ENCODE results near the gene ZNF785. TPM values are rescaled to one million over a fixed set of nuclear protein-coding genes. Genes with fewer than 3 reads are reported as not detected.
"Not testable (repeated sequence)": the region's sequence is repeated elsewhere in the genome, so short reads cannot be mapped to it uniquely, and the experiment has no call there.

ZNF785 gene
- 7.3 TPM for total RNA-seq (2013)
- polyA plus RNA-seq = 1 to 10 TPM in 2 of 3 donors, under 1 TPM in 1; 0.67 to 9.0 (median 1.1) TPM
- polyA minus RNA-seq = 5.8 and 7.3 TPM in 2 replicates
- total RNA-seq = 1.7 to 9.9 (median 6.8) reads per million in 11 experiments

DNA sequence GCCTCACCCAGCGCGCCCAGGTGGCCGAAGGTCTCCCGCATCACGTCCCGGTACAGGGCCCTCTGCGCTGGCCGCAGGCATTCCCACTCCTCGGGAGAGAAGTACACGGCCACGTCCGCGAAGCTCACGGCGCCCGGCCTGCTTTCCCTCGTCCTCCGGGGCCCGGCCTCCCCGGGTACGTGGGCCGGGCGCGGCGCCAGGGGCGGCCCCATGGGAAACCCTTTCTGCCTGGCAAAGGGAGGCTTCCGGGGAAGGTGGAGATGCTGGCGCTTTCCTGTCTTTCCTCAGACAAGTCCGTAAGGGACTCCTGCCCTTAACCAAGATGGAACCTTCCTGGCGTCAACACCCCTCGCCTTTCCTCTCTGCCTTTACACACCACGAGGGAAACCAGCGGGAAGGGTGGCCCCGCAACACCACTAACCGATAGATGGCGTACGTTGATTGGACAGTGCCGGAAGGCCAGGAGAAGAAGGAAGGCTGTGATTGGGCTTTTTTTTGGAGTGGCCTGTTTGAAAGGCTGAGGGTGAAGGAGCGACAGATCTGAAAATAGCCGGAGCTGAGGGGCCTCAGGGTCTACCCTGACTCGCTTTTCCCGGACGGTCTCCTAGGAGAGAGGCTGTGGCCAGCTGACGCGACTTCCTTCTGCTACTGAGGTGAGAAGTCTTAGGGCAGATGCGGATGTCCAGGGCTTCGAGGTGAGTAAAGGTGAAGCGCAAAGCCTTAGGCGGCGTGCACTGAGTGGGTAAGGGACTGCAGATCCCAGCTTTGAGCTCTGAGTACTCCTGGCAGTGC lies at the start of gene ZNF785:
Gene ZNF785 (minus strand): TSS at position 298 of the 792 bp plus-strand sequence. CDS start 86 bp downstream, at position 212.
- peak within 1 kb of the TSS; percentile 87 to 92 for H3K4me3 Mint-ChIP-seq
- no peaks in the 10 kb centered on the region for H3K27me3 Mint-ChIP-seq (ENCODE audit: low read depth in 3 of 3)
- Histone ChIP-seq H2AFZ (ENCODE audit: insufficient read depth, low read depth, low read length, poor library complexity, severe bottlenecking) (peak within 1 kb of the TSS; percentile 99), H3K4me1 (ENCODE audit: control insufficient read depth in 1 of 2, insufficient read depth in 2 of 2, low read length in 2 of 2) (peaks cover 14 to 18% of the 10 kb centered on the region in 2 donors), H3K27me3 (ENCODE audit: control insufficient read depth in 2 of 2, insufficient read depth in 2 of 2, low read length in 2 of 2) (no peaks in the 10 kb centered on the region), H3K4me3 (replicated peaks in 1 of 3; ENCODE audit: low read depth in 2 of 3, low read length in 3 of 3) (peak within 1 kb of the TSS; percentile 58 to 86 (median 59)), H3K9ac (ENCODE audit: insufficient read depth, low read length, poor library complexity, severe bottlenecking) (peak within 1 kb of the TSS; percentile 81), H3K4me2 (replicated peaks; ENCODE audit: extremely low read depth, low read length, poor library complexity, severe bottlenecking) (peak within 1 kb of the TSS; percentile 91), H4K20me1 (ENCODE audit: insufficient read depth, low read length) (no peaks in the 10 kb centered on the region), H3K79me2 (ENCODE audit: insufficient read depth, low read length) (peaks cover 65% of the 10 kb centered on the region), H3K36me3 (replicated peaks in 1 of 2; ENCODE audit: control insufficient read depth in 1 of 2, insufficient read depth in 2 of 2, low read length in 2 of 2) (peaks cover 21 to 28% of the 10 kb centered on the region in 2 donors), H3K27ac (ENCODE audit: low read depth in 1 of 2, low read length in 2 of 2) (peak within 1 kb of the TSS; percentile 39 to 79), H3K9me3 (replicated peaks in 1 of 2; ENCODE audit: control insufficient read depth in 1 of 2, insufficient read depth in 1 of 2, low read length in 2 of 2) (no peaks in the 10 kb centered on the region)
- TF ChIP-seq CTCF (IDR thresholded peaks at IDR 0.05) = no peak
- intact Hi-C loops (cut with micrococcal nuclease) = loop anchor here (2.0 to 5.0 kb wide), 2 partner anchors 25 to 58 kb away; partner anchors contain the start of genes ZNF768 (in 2 of the 2) and ZNF689 (in 1 of the 2)
- peaks cover 22 to 33% of the 10 kb centered on the region in 2 donors for H3K36me3 Mint-ChIP-seq
- peak within 1 kb of the TSS; percentile 68 to 86 (median 82) for H3K27ac Mint-ChIP-seq
- no peaks in the 10 kb centered on the region for H3K9me3 Mint-ChIP-seq
- DNase-seq = peak; percentile 93 to 96 (median 95)
- WGBS (ENCODE audit: insufficient coverage) = 0% methylated on average over 45 of the region's 50 CpGs
- peaks cover 22% of the 10 kb centered on the region for H3K4me1 Mint-ChIP-seq

GRCh38 chr16:30633526-30633925 lies 48.0 kb upstream of the ZNF785 start:
- H3K27ac ChIP-seq (ENCODE audit: low read depth in 1 of 2, low read length in 2 of 2) = peak overlapping the region; percentile 93 to 95
- H3K4me3 Mint-ChIP-seq = peak overlapping the region; percentile 86 to 92
- peaks cover 0 to 5% (median 0%) of the 10 kb centered on the region in 3 donors for H3K27me3 Mint-ChIP-seq (ENCODE audit: low read depth in 3 of 3)
- H3K9me3 Mint-ChIP-seq = no peaks in the 10 kb centered on the region
- H4K20me1 ChIP-seq (ENCODE audit: insufficient read depth, low read length) = no peaks in the 10 kb centered on the region
- peak overlapping the region; percentile 79 for H3K9ac ChIP-seq (ENCODE audit: insufficient read depth, low read length, poor library complexity, severe bottlenecking)
- no peak for TF ChIP-seq CTCF (IDR thresholded peaks at IDR 0.05)
- no peaks in the 10 kb centered on the region for H3K36me3 ChIP-seq (replicated peaks in 1 of 2; ENCODE audit: control insufficient read depth in 1 of 2, insufficient read depth in 2 of 2, low read length in 2 of 2)
- DNase-seq = no peak
- WGBS (ENCODE audit: insufficient coverage) = 64% methylated on average over 3 of the region's 17 CpGs
- H3K4me2 ChIP-seq (replicated peaks; ENCODE audit: extremely low read depth, low read length, poor library complexity, severe bottlenecking) = peak overlapping the region; percentile 67
- H3K4me3 ChIP-seq (replicated peaks in 1 of 3; ENCODE audit: low read depth in 2 of 3, low read length in 3 of 3) = peak overlapping the region; percentile 9 to 87 (median 74)
- no peaks in the 10 kb centered on the region for H3K27me3 ChIP-seq (ENCODE audit: control insufficient read depth in 2 of 2, insufficient read depth in 2 of 2, low read length in 2 of 2)
- no peaks in the 10 kb centered on the region for H3K9me3 ChIP-seq (replicated peaks in 1 of 2; ENCODE audit: control insufficient read depth in 1 of 2, insufficient read depth in 1 of 2, low read length in 2 of 2)
- peak overlapping the region; percentile 96 to 98 (median 98) for H3K27ac Mint-ChIP-seq
- H2AFZ ChIP-seq (ENCODE audit: insufficient read depth, low read depth, low read length, poor library complexity, severe bottlenecking) = peak overlapping the region; percentile 75
- H3K4me1 Mint-ChIP-seq = peaks cover 15% of the 10 kb centered on the region
- H3K79me2 ChIP-seq (ENCODE audit: insufficient read depth, low read length) = no peaks in the 10 kb centered on the region
- intact Hi-C loops (cut with micrococcal nuclease) = no loop called here
- H3K4me1 ChIP-seq (ENCODE audit: control insufficient read depth in 1 of 2, insufficient read depth in 2 of 2, low read length in 2 of 2) = peaks cover 15 to 20% of the 10 kb centered on the region in 2 donors
- no peaks in the 10 kb centered on the region for H3K36me3 Mint-ChIP-seq

GRCh38 chr16:30632454-30632853 lies 47.0 kb upstream of the ZNF785 start:
- H3K4me3 ChIP-seq (replicated peaks in 1 of 3; ENCODE audit: low read depth in 2 of 3, low read length in 3 of 3); H3K9ac ChIP-seq (ENCODE audit: insufficient read depth, low read length, poor library complexity, severe bottlenecking); DNase-seq; H3K27me3 ChIP-seq (ENCODE audit: control insufficient read depth in 2 of 2, insufficient read depth in 2 of 2, low read length in 2 of 2); H3K9me3 Mint-ChIP-seq; H3K36me3 Mint-ChIP-seq; H3K27ac ChIP-seq (ENCODE audit: low read depth in 1 of 2, low read length in 2 of 2); H4K20me1 ChIP-seq (ENCODE audit: insufficient read depth, low read length); H3K36me3 ChIP-seq (replicated peaks in 1 of 2; ENCODE audit: control insufficient read depth in 1 of 2, insufficient read depth in 2 of 2, low read length in 2 of 2); H2AFZ ChIP-seq (ENCODE audit: insufficient read depth, low read depth, low read length, poor library complexity, severe bottlenecking); H3K79me2 ChIP-seq (ENCODE audit: insufficient read depth, low read length); H3K4me3 Mint-ChIP-seq; H3K9me3 ChIP-seq (replicated peaks in 1 of 2; ENCODE audit: control insufficient read depth in 1 of 2, insufficient read depth in 1 of 2, low read length in 2 of 2); H3K4me2 ChIP-seq (replicated peaks; ENCODE audit: extremely low read depth, low read length, poor library complexity, severe bottlenecking); H3K27me3 Mint-ChIP-seq (ENCODE audit: low read depth in 3 of 3); intact Hi-C loops (cut with micrococcal nuclease): not testable (repeated sequence)
- 50% methylated on average over 1 of the region's 7 CpGs for WGBS (ENCODE audit: insufficient coverage)
- peaks cover 16 to 22% of the 10 kb centered on the region in 2 donors for H3K4me1 ChIP-seq (ENCODE audit: control insufficient read depth in 1 of 2, insufficient read depth in 2 of 2, low read length in 2 of 2)
- Mint-ChIP-seq H3K4me1 (peaks cover 16% of the 10 kb centered on the region), H3K27ac (peak overlapping the region in 1 of 7 donors; percentile 28)

Data from CD14-positive monocyte (primary cell).